Measurements from ENCODE around the gene TNNC1. TPM values are rescaled to one million over a fixed set of nuclear protein-coding genes. Genes with fewer than 3 reads are reported as not detected.

TNNC1 gene
- total and polyA plus RNA-seq, 2 of the 13 experiments (the other 11 are each of a cell fraction or from before 2014, with no cell fraction given): 11.8 to 36.4 TPM

- TF ChIP-seq, protein P1, sequence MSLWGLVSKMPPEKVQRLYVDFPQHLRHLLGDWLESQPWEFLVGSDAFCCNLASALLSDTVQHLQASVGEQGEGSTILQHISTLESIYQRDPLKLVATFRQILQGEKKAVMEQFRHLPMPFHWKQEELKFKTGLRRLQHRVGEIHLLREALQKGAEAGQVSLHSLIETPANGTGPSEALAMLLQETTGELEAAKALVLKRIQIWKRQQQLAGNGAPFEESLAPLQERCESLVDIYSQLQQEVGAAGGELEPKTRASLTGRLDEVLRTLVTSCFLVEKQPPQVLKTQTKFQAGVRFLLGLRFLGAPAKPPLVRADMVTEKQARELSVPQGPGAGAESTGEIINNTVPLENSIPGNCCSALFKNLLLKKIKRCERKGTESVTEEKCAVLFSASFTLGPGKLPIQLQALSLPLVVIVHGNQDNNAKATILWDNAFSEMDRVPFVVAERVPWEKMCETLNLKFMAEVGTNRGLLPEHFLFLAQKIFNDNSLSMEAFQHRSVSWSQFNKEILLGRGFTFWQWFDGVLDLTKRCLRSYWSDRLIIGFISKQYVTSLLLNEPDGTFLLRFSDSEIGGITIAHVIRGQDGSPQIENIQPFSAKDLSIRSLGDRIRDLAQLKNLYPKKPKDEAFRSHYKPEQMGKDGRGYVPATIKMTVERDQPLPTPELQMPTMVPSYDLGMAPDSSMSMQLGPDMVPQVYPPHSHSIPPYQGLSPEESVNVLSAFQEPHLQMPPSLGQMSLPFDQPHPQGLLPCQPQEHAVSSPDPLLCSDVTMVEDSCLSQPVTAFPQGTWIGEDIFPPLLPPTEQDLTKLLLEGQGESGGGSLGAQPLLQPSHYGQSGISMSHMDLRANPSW (CRISPR knock-in tag; IDR thresholded peaks at IDR 0.05; ENCODE audit: borderline replicate concordance): no peak
- TF ChIP-seq, protein P2, sequence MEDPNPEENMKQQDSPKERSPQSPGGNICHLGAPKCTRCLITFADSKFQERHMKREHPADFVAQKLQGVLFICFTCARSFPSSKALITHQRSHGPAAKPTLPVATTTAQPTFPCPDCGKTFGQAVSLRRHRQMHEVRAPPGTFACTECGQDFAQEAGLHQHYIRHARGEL (CRISPR knock-in tag; IDR thresholded peaks at IDR 0.05): no peak
- no peak for TF ChIP-seq ZMYM4 (CRISPR knock-in tag; IDR thresholded peaks at IDR 0.05)
Measured at GRCh38 chr3:52490035-52490938, 36.4 kb upstream of the TNNC1 start (continued).

DNA sequence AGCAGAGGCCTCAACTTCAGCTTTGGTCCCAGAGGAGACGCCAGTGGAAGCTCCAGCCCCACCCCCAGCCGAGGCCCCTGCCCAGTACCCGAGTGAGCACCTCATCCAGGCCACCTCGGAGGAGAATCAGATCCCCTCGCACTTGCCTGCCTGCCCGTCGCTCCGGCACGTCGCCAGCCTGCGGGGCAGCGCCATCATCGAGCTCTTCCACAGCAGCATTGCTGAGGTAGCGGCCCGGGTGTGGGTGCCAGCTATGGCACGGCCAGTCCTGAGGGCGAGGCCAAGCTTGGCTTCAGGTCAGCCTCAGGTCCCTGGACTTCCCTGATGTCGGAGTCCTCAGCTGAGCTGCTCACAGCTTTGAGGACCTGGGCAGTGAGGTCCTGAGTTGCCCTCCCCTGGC is 35.6 kb upstream of the TNNC1 start:
- Histone ChIP-seq H2AFZ (ENCODE audit: low read length) (no peak overlapping the region), H3K79me2 (ENCODE audit: insufficient read depth, low read length) (no peaks in the 10 kb centered on the region), H3K4me1 (ENCODE audit: insufficient read depth, low read length) (no peaks in the 10 kb centered on the region), H3K9me3 (ENCODE audit: low read length) (no peaks in the 10 kb centered on the region), H4K20me1 (ENCODE audit: insufficient read depth, low read length) (no peaks in the 10 kb centered on the region; the same call in 1 of the 2 replicates), H3K27ac (ENCODE audit: extremely low read length, insufficient read depth, low read length) (no peak overlapping the region), H3K4me3 (replicated peaks in 1 of 3; ENCODE audit: insufficient read depth in 1 of 3, low read depth in 2 of 3, low read length in 3 of 3) (no peak overlapping the region), H3K4me2 (ENCODE audit: low read depth, low read length) (no peak overlapping the region), H3K9ac (ENCODE audit: insufficient read depth, low read depth, low read length) (no peak overlapping the region), H3K27me3 (ENCODE audit: control insufficient read depth in 1 of 2, insufficient read depth in 2 of 2, low read length in 2 of 2) (no peaks in the 10 kb centered on the region), H3K36me3 (replicated peaks in 1 of 2; ENCODE audit: control insufficient read depth in 1 of 2, insufficient read depth in 2 of 2, low read length in 2 of 2) (peaks cover 18 to 41% of the 10 kb centered on the region in 2 experiments)
- CTCF ChIA-PET (ENCODE audit: low intra/inter-chr PET ratio, low total read pairs): no interaction called here
- FAIRE-seq (no peak), ATAC-seq (no peak), DNase-seq (ENCODE audit: low spot score) (no peak)
- POLR2A ChIA-PET: no interaction called here
- no TSS peak for BruUV-seq (replicated peaks)
- WGBS (ENCODE audit: low lambda C conversion rate): 94% methylated on average over 6 of the region's 18 CpGs
- TF ChIP-seq DBP (CRISPR knock-in tag; IDR thresholded peaks at IDR 0.05; ENCODE audit: not compliant biosample characterization) (no peak), ZNF644 (CRISPR knock-in tag; IDR thresholded peaks at IDR 0.05; ENCODE audit: low read depth) (no peak), KAT8 (CRISPR knock-in tag; IDR thresholded peaks at IDR 0.05) (no peak), ZC3H13 (CRISPR knock-in tag; IDR thresholded peaks at IDR 0.05) (0 out of 2 replicates have a peak, but pooled peaks have one; percentile 12), ZNF326 (CRISPR knock-in tag; IDR thresholded peaks at IDR 0.05; ENCODE audit: borderline replicate concordance) (no peak), EED (CRISPR knock-in tag; IDR thresholded peaks at IDR 0.05) (no peak)
- in situ Hi-C loops (cut with HindIII; ENCODE audit: extremely low pct_ligation_motif_present, low pct_unique_long_range_greater_than_20kb): no loop called here
- intact Hi-C loops (cut with micrococcal nuclease; ENCODE audit: unreplicated experiment): no loop called here

All from HepG2 (cell line).